Ishikawa (cell line): ENCODE measurements around the gene COPA.

Experiments used
- CEBPB ChIP-seq: IDR thresholded peaks from 2 replicates; pipeline ENCODE4 v1.6.1; 2012
- CREB1 ChIP-seq: IDR thresholded peaks from 2 replicates; pipeline ENCODE4 v1.6.1; 2012; ENCODE audit warnings: low read depth
- EGR1 ChIP-seq: IDR thresholded peaks from 2 replicates; pipeline ENCODE4 v1.6.1; 2012
- EP300 ChIP-seq: IDR thresholded peaks from 2 replicates; pipeline ENCODE4 v1.6.1; 2012; ENCODE audit warnings: borderline replicate concordance
- FOXM1 ChIP-seq: IDR thresholded peaks from 2 replicates; pipeline ENCODE4 v1.6.1; 2012; ENCODE audit warnings: low read depth, borderline replicate concordance
- NFIC ChIP-seq: IDR thresholded peaks from 2 replicates; pipeline ENCODE4 v1.6.1; 2012
- RAD21 ChIP-seq: IDR thresholded peaks from 2 replicates; pipeline ENCODE4 v1.6.1; 2012; ENCODE audit warnings: low read depth
- TAF1 ChIP-seq: IDR thresholded peaks from 2 replicates; pipeline ENCODE4 v1.6.1; 2012; ENCODE audit warnings: low read depth, mild to moderate bottlenecking
- TCF12 ChIP-seq: IDR thresholded peaks from 2 replicates; pipeline ENCODE4 v1.6.1; 2012; ENCODE audit warnings: low read depth
- TEAD4 ChIP-seq: IDR thresholded peaks from 2 replicates; pipeline ENCODE4 v1.6.1; 2012
- YY1 ChIP-seq: IDR thresholded peaks from 2 replicates; pipeline ENCODE4 v1.6.1; 2012; ENCODE audit warnings: low read depth
- ZBTB7A ChIP-seq: IDR thresholded peaks from 2 replicates; pipeline ENCODE4 v1.6.1; 2012; ENCODE audit warnings: low read depth
- TF ChIP-seq, protein P1 (sequence below): IDR thresholded peaks from 2 replicates; pipeline ENCODE4 v1.6.1; 2012
- TF ChIP-seq, protein P2 (sequence below): IDR thresholded peaks from 2 replicates; pipeline ENCODE4 v1.6.1; 2012
- TF ChIP-seq, protein P3 (sequence below): IDR thresholded peaks from 2 replicates; pipeline ENCODE4 v1.6.1; 2012; ENCODE audit warnings: low read depth, mild to moderate bottlenecking

COPA gene

DNA sequence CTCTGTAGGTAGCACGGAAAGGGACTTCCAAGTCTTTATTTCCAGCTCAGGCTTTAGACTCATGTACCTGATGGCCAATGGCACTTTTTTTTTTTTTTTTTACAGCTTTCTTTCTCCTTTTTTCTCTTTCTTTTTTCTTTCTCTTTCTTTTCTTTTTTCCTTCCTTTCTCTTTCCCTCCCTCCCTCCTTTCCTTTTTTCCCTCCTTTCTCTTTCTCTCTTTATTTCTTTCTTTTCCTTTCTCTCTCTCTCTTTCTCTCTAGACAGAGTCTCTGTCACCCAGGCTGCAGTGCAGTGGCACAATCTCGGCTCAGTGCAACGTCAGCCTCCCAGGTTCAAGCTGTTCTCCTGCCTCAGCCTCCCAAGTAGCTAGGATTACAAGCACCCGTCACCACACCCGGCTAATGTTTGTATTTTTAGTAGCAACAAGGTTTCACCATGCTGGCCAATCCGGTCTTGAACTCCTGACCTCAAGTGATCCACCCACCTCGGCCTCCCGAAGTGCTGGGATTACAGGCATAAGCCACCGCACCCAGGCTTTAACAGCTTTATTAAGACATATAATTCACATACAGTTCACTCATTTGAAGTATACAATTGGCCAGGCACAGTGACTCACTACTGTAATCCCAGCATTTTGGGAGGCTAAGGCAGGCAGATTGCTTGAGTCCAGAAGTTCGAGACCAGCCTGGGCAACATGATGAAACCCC lies 75.6 kb downstream of the COPA start:
- no peak for TF ChIP-seq YY1

DNA sequence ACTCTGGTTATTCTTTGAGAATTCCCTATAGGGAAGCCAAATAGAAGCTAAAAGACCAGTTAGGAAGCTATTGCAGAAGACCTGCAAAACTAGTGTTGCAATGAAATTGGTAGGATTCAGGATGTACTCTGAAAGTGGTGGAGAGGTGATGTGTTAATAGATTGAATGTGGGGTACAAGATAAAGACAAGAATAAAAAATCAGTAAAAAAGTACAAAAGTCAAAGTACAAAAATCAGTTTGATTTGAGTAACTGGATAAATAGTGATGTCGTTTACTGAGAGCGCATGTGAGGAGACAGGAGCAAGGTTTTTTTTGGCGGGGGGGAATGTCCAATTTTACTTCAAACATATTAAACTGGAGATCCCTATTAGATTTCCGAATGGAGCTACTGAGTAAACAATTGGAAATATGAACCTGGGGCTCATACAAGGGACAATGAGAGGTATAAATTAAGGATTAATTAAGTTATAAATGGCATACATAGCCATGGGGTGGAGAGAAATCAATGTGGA lies 78.2 kb downstream of the COPA start:
- TF ChIP-seq, protein P1, sequence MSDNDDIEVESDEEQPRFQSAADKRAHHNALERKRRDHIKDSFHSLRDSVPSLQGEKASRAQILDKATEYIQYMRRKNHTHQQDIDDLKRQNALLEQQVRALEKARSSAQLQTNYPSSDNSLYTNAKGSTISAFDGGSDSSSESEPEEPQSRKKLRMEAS, result no peak
- TF ChIP-seq ZBTB7A (no peak), EGR1 (no peak), TAF1 (no peak), RAD21 (no peak), EP300 (no peak), CEBPB (no peak), CREB1 (no peak), TEAD4 (no peak), YY1 (no peak), TCF12 (no peak), NFIC (no peak), FOXM1 (no peak)
- TF ChIP-seq, protein P2, sequence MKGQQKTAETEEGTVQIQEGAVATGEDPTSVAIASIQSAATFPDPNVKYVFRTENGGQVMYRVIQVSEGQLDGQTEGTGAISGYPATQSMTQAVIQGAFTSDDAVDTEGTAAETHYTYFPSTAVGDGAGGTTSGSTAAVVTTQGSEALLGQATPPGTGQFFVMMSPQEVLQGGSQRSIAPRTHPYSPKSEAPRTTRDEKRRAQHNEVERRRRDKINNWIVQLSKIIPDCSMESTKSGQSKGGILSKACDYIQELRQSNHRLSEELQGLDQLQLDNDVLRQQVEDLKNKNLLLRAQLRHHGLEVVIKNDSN, result no peak
- TF ChIP-seq, protein P3, sequence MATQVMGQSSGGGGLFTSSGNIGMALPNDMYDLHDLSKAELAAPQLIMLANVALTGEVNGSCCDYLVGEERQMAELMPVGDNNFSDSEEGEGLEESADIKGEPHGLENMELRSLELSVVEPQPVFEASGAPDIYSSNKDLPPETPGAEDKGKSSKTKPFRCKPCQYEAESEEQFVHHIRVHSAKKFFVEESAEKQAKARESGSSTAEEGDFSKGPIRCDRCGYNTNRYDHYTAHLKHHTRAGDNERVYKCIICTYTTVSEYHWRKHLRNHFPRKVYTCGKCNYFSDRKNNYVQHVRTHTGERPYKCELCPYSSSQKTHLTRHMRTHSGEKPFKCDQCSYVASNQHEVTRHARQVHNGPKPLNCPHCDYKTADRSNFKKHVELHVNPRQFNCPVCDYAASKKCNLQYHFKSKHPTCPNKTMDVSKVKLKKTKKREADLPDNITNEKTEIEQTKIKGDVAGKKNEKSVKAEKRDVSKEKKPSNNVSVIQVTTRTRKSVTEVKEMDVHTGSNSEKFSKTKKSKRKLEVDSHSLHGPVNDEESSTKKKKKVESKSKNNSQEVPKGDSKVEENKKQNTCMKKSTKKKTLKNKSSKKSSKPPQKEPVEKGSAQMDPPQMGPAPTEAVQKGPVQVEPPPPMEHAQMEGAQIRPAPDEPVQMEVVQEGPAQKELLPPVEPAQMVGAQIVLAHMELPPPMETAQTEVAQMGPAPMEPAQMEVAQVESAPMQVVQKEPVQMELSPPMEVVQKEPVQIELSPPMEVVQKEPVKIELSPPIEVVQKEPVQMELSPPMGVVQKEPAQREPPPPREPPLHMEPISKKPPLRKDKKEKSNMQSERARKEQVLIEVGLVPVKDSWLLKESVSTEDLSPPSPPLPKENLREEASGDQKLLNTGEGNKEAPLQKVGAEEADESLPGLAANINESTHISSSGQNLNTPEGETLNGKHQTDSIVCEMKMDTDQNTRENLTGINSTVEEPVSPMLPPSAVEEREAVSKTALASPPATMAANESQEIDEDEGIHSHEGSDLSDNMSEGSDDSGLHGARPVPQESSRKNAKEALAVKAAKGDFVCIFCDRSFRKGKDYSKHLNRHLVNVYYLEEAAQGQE, result no peak

- TF ChIP-seq YY1 (peak; percentile 98), EGR1 (peak; percentile 97), ZBTB7A (no peak), FOXM1 (peak; percentile 46; the same call in 1 of the 2 replicates), TAF1 (peak; percentile 100), CEBPB (no peak), RAD21 (no peak), TCF12 (peak; percentile 58), TEAD4 (peak; percentile 37), NFIC (peak; percentile 43; the same call in 1 of the 2 replicates), CREB1 (no peak), EP300 (no peak)
- TF ChIP-seq, protein P3, result no peak
- TF ChIP-seq, protein P1, result peak; percentile 81
- TF ChIP-seq, protein P2, result peak; percentile 50; the same call in 1 of the 2 replicates
Observed at GRCh38 chr1:160261893-160262794, 80.9 kb downstream of the COPA start, which contains the start of gene DCAF8. DCAF8 (minus strand) TSS chr1:160262549; CDS start chr1:160244008, 18,541 bp downstream.

DNA sequence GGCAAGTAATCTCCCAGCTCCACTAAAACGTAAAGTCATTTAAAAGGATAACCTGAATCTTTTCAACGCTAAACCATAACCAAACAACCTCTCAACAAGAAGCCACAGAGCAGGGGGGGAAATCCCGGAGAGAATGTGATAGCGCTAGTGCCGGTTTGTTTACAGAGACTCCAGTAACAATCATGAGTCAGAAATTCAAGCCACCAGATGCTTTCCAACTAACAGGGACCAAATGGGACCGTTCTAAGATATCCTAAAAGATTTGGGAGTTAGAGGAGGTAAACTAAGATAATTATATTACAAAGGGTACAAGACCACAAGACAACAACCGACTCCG lies 81.5 kb downstream of the COPA start:
- no peak for TF ChIP-seq CEBPB
- TF ChIP-seq EP300, result no peak

DNA sequence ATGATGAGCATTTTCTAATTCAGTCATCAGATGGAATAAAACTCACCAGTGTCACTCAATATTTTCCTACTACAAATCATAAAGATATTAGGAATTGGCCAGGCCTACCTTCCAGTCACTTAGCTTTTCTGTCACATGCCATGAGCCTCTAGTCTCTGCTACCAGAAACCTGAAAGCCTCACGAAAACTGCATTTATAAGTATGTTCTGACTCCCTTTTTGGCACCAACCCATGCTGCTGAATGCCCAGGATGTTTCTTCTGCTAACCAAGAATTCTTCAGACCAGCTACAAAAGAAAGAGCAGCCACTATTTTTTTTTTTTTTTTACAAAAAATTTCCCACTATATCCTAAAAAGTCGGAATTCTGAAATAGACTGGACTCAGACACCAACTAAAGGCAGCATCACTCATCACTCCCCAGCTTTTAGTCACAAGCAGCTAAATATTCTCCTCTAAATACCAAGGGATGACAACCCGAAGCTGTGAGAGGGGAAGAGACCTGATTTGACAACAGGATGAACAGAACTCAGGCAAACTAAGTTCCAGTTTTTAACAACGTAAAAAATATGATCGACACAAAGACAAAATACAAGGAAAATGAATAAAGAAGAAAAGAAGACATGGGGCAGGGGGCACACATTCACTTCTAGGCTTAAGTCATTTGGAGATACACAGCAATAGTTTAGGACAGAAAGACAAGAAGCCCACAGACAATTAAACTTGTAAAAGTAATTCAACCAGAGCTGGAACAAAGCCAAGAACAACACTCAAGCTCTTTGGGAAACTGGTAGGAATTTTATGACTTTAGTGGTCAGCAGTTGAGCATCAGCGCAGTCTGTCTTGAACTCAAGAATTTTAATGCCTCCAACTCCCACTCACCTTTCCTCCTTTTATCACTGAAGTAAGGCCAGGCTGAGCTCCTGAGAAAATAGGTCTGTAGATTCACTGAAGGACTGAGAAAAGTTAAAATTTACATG lies 82.4 kb downstream of the COPA start:
- no peak for TF ChIP-seq TAF1
- TF ChIP-seq EGR1, result no peak
- no peak for TF ChIP-seq FOXM1
- TF ChIP-seq, protein P3, result no peak
- no peak for TF ChIP-seq EP300
- TF ChIP-seq RAD21, result no peak
- TF ChIP-seq CREB1, result no peak
- TF ChIP-seq TEAD4, result 0 out of 2 replicates have a peak, but pooled peaks have one; percentile 44
- TF ChIP-seq NFIC, result peak; percentile 75
